Esophagus (tissue), 2 donors: ENCODE results near the gene DCTD. TPM values are rescaled to one million over a fixed set of nuclear protein-coding genes. Genes with fewer than 3 reads are reported as not detected.

Experiments
- H3K27ac ChIP-seq, 2 donors: one replicate each; pipeline ENCODE4 v1.5.1; 2013; ENCODE audit warnings: low read depth in 2 of 2, mild to moderate bottlenecking in 2 of 2, inconsistent platforms in 1 of 2, low read length in 1 of 2, moderate library complexity in 1 of 2
- H3K27me3 ChIP-seq, 2 donors: one replicate each; pipeline ENCODE4 v1.6.1; 2013; ENCODE audit warnings: low read length in 2 of 2, control low read depth in 1 of 2, mild to moderate bottlenecking in 1 of 2; ENCODE audit not compliant: insufficient read depth in 2 of 2, control insufficient read depth in 1 of 2
- H3K36me3 ChIP-seq, 2 donors: one replicate each; pipeline ENCODE4 v1.6.1; 2013; ENCODE audit warnings: low read length in 1 of 2; ENCODE audit not compliant: control insufficient read depth in 2 of 2, insufficient read depth in 2 of 2
- H3K4me1 ChIP-seq, 2 donors: one replicate each; pipeline ENCODE4 v1.6.1; 2013; ENCODE audit warnings: low read length in 1 of 2; ENCODE audit not compliant: control insufficient read depth in 2 of 2, insufficient read depth in 2 of 2
- H3K4me3 ChIP-seq, 2 donors: one replicate each; pipeline ENCODE4 v1.5.1; 2013; ENCODE audit warnings: low read length in 2 of 2, mild to moderate bottlenecking in 2 of 2, low read depth in 1 of 2, moderate library complexity in 1 of 2
- H3K9me3 ChIP-seq, 2 donors: one replicate each; pipeline ENCODE4 v1.6.1; 2013; ENCODE audit warnings: mild to moderate bottlenecking in 2 of 2, low read depth in 1 of 2, low read length in 1 of 2, moderate library complexity in 1 of 2; ENCODE audit not compliant: control insufficient read depth in 2 of 2, insufficient read depth in 1 of 2
- WGBS, 2 donors: extraction: QIAGEN DNeasy Blood & Tissue Kit; methylation state at CpG; one replicate each; pipeline ENCODE4 v1.1.7; 2013; 5-methylcytosine and 5-hydroxymethylcytosine counted together
- polyA plus RNA-seq, 2 donors: library from polyadenylated mRNA; stranded (reverse); fragments of 200-250 nt; gene quantifications; one replicate each; pipeline ENCODE4 v1.2.3, GENCODE V29; 2013
- donor health status: healthy with polysubstance abuse.
- donor health status: Bipolar disorder and iron deficiency.

The DCTD gene
- polyA plus RNA-seq, 2 donors = 32.5 to 55.5 TPM

- Histone ChIP-seq H3K27ac (no peak overlapping the region), H3K4me1 (peaks cover 0 to 10% of the 10 kb centered on the region in 2 donors), H3K4me3 (no peak overlapping the region), H3K27me3 (no peaks in the 10 kb centered on the region), H3K9me3 (no peaks in the 10 kb centered on the region), H3K36me3 (no peaks in the 10 kb centered on the region)
- WGBS, 2 donors = 71 to 79% methylated on average over 11 of the region's 11 CpGs
Observed at GRCh38 chr4:182842104-182842600, 75.0 kb downstream of the DCTD start.

DNA sequence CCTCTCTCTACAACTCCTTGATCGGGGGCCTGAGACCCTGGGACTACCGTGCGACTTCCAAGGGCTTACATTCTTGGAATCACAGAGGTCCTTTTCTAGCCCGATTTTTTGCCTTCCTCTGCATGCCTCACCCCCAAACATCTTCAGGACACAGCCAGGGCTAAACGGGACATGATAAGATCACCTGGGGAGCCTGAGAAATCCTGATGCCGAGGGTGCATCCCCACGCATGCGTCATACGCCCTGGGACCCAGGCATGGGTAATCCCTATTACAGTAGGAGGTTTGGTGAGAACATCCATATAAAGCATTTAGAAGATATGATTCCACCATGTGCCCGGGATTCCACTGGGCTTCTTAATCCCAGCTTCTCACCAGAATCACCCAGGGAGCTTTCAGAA, 77.1 kb downstream of the DCTD start:
- Histone ChIP-seq H3K27me3 (no peaks in the 10 kb centered on the region), H3K36me3 (no peaks in the 10 kb centered on the region), H3K4me1 (peaks cover 0 to 10% of the 10 kb centered on the region in 2 donors), H3K4me3 (no peak overlapping the region), H3K9me3 (no peaks in the 10 kb centered on the region), H3K27ac (no peak overlapping the region)
- WGBS, 2 donors = 90 to 91% methylated on average over 10 of the region's 10 CpGs

Other genes with a start within 250 kb of the DCTD start
- gene WWC2, start 181.9 kb upstream of the DCTD start, polyA plus RNA-seq = 1 to 10 TPM; 2.9 to 3.4 TPM